K562 (cell line): ENCODE data around the gene PRPF38A. TPM values are rescaled to one million over a fixed set of nuclear protein-coding genes. Genes with fewer than 3 reads are reported as not detected.

Experiments used
- HIVEP1 ChIP-seq: fragments of 250-450 bp; sonication (Bioruptor Pico); IDR thresholded peaks from 2 replicates; pipeline ENCODE4 v1.4.0; 2020; ENCODE audit warnings: mild to moderate bottlenecking
- NFYB ChIP-seq: IDR thresholded peaks from 2 replicates; pipeline ENCODE4 v1.6.1; 2011; ENCODE audit warnings: mild to moderate bottlenecking, moderate library complexity; ENCODE audit not compliant: insufficient read length; ENCODE audit errors: extremely low read depth
- POLR2AphosphoS5 ChIP-seq: IDR thresholded peaks from 2 replicates; pipeline ENCODE4 v1.6.1; 2011; ENCODE audit warnings: mild to moderate bottlenecking, low read depth, low read length, moderate library complexity; ENCODE audit not compliant: control insufficient read depth, insufficient read depth
- SETDB1 ChIP-seq: IDR thresholded peaks from one replicate; pipeline ENCODE4 v1.6.1; 2012; ENCODE audit warnings: low read length, control low read depth, inconsistent platforms
- SLC30A9 ChIP-seq: fragments of 250-450 bp; sonication (Bioruptor Pico); IDR thresholded peaks from 2 replicates; pipeline ENCODE4 v1.8.0; 2022; ENCODE audit warnings: mild to moderate bottlenecking, moderate library complexity
- WHSC1 ChIP-seq: IDR thresholded peaks from one replicate; pipeline ENCODE4 v1.6.1; 2012; ENCODE audit warnings: low read length, control low read depth, inconsistent platforms
- ZBTB17 ChIP-seq: fragments of 450-650 bp; formaldehyde crosslinking; IDR thresholded peaks from 2 replicates; pipeline ENCODE4 v1.4.0; 2020; ENCODE audit warnings: mild to moderate bottlenecking
- ZNF12 ChIP-seq: sonication (generic); formaldehyde crosslinking; IDR thresholded peaks from 2 replicates; pipeline ENCODE4 v1.4.0; 2020; ENCODE audit warnings: mild to moderate bottlenecking, missing genetic modification reagents
- ZNF133 ChIP-seq: fragments of 250-450 bp; sonication (Bioruptor Pico); IDR thresholded peaks from 2 replicates; pipeline ENCODE4 v1.4.0; 2020; ENCODE audit warnings: mild to moderate bottlenecking
- ZNF239 ChIP-seq: fragments of 250-450 bp; sonication (Bioruptor Pico); IDR thresholded peaks from 2 replicates; pipeline ENCODE4 v1.4.0; 2020; ENCODE audit warnings: mild to moderate bottlenecking
- ZNF324 ChIP-seq: fragments of 250-450 bp; sonication (Bioruptor Pico); IDR thresholded peaks from 2 replicates; pipeline ENCODE4 v1.4.0; 2020; ENCODE audit warnings: mild to moderate bottlenecking
- ZNF76 ChIP-seq: fragments of 250-450 bp; sonication (Bioruptor Pico); IDR thresholded peaks from 2 replicates; pipeline ENCODE4 v1.4.0; 2020; ENCODE audit warnings: mild to moderate bottlenecking, moderate library complexity, borderline replicate concordance
- ZNF764 ChIP-seq: fragments of 250-450 bp; sonication (Bioruptor Pico); IDR thresholded peaks from 2 replicates; pipeline ENCODE4 v1.4.0; 2020; ENCODE audit warnings: low read depth, mild to moderate bottlenecking, moderate library complexity
- polyA plus RNA-seq, 8 experiments: library from polyadenylated mRNA; depleted of rRNA in 4 of 8; stranded (reverse) in 5 of 8; unstranded in 3 of 8; fragments of >200 nt; fragmentation: Nextera tagmentation in 2 of 8; fragmentation: Illumina TruSeq in 1 of 8; extraction: Ambion mirVana in 2 of 8; extraction: Trizol in 1 of 8; gene quantifications; 2 replicates each; pipeline versions ENCODE4 v1.2.1 to v1.2.3, GENCODE V29; 2011 to 2014; ENCODE audit warnings: inconsistent platforms in 1 of 8, missing spikeins in 1 of 8
- total RNA-seq, 7 experiments: library from RNA; depleted of rRNA in 6 of 7; stranded (reverse); fragments of >200 nt in 6 of 7; fragmentation: Illumina TruSeq in 2 of 7; extraction: Trizol in 2 of 7; gene quantifications; 2 replicates each; pipeline versions ENCODE4 v1.2.1 to v1.2.3, GENCODE V29; 2011 to 2021; ENCODE audit warnings: low replicate concordance in 1 of 7
- TF ChIP-seq, protein P1 (sequence below): fragments of 250-450 bp; sonication (Bioruptor Pico); IDR thresholded peaks from 2 replicates; pipeline ENCODE4 v1.5.1; 2021; ENCODE audit warnings: mild to moderate bottlenecking
- TF ChIP-seq, protein P2 (sequence below): sonication (generic); formaldehyde crosslinking; IDR thresholded peaks from 2 replicates; pipeline ENCODE4 v1.8.0; 2022; ENCODE audit warnings: missing genetic modification reagents, mild to moderate bottlenecking, borderline replicate concordance
- TF ChIP-seq, protein P3 (sequence below), 2 experiments: IDR thresholded peaks; 2 replicates each; pipeline ENCODE4 v1.6.1; 2012; ENCODE audit warnings: improper control_type of control experiment in 2 of 2, low read depth in 2 of 2, low read length in 2 of 2, borderline replicate concordance in 1 of 2
- TF ChIP-seq, protein P4 (sequence below): fragments of 450-650 bp; formaldehyde crosslinking; IDR thresholded peaks from 2 replicates; pipeline ENCODE4 v1.4.0; 2020; ENCODE audit warnings: mild to moderate bottlenecking, moderate library complexity
- TF ChIP-seq, protein P5 (sequence below): fragments of 250-450 bp; sonication (Bioruptor Pico); IDR thresholded peaks from 2 replicates; pipeline ENCODE4 v1.4.0; 2020; ENCODE audit warnings: mild to moderate bottlenecking, moderate library complexity

Gene PRPF38A
- total and polyA plus RNA-seq, 9 of the 15 experiments (the other 6 are each of a cell fraction or from before 2014, with no cell fraction given): 53.6 to 198 (median 89.2) TPM

DNA sequence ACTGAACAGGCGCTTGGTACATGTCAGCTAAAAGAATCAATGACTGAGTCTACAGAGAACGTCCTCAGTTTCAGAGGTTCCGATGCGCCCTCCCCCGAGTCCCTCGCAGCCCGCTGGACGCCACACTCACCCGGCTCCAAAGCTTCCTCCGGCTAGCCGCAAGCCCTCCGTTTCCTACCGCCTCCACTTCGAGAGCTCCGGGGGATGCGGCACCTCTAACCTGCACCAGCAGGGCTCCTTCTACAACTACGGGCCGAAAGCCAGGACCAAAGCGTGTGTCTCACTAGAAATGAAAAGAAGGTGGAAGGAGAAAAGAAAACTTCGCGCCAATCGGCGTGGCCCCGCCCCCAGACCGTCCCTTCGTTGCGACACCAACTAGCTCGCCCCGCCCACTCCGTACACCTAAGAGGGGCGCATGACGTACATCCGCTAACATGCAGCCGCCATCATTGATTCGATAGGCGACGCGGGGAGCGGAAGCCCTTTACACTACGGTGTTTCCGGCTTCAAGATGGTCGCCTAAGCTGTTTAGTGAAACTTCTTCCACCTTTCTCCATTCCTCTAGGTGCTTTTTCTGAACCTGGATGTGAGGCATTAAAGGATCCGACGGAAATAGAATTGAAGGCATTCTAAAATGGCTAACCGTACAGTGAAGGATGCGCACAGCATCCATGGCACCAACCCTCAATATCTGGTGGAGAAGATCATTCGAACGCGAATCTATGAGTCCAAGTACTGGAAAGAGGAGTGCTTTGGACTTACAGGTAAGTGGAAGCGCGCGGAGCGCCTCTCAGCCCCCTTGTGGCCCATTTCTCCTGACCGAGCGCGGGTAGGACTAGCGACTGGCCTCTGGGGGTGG lies at the start of gene PRPF38A, which contains the start of gene ORC1 (continued):
- no peak for TF ChIP-seq HIVEP1 (CRISPR knock-in tag)
- TF ChIP-seq ZNF76 (CRISPR knock-in tag): no peak
- TF ChIP-seq, protein P1, sequence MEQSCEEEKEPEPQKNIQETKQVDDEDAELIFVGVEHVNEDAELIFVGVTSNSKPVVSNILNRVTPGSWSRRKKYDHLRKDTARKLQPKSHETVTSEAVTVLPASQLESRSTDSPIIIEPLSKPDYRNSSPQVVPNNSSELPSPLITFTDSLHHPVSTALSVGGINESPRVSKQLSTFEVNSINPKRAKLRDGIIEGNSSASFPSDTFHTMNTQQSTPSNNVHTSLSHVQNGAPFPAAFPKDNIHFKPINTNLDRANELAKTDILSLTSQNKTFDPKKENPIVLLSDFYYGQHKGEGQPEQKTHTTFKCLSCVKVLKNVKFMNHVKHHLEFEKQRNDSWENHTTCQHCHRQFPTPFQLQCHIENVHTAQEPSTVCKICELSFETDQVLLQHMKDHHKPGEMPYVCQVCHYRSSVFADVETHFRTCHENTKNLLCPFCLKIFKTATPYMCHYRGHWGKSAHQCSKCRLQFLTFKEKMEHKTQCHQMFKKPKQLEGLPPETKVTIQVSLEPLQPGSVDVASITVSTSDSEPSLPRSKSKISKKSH (CRISPR knock-in tag): no peak
- no peak for TF ChIP-seq WHSC1
- TF ChIP-seq SETDB1: no peak
- no peak for TF ChIP-seq SLC30A9
- TF ChIP-seq, protein P2, sequence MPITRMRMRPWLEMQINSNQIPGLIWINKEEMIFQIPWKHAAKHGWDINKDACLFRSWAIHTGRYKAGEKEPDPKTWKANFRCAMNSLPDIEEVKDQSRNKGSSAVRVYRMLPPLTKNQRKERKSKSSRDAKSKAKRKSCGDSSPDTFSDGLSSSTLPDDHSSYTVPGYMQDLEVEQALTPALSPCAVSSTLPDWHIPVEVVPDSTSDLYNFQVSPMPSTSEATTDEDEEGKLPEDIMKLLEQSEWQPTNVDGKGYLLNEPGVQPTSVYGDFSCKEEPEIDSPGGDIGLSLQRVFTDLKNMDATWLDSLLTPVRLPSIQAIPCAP (CRISPR knock-in tag): no peak
- no peak for TF ChIP-seq ZNF133 (CRISPR knock-in tag)
- no peak for TF ChIP-seq NFYB
- TF ChIP-seq ZNF324: no peak
- TF ChIP-seq ZNF12: no peak
- TF ChIP-seq POLR2AphosphoS5: peak; percentile 92
- TF ChIP-seq ZBTB17 (CRISPR knock-in tag): peak; percentile 78; the same call in 1 of the 2 replicates
- TF ChIP-seq, protein P3, sequence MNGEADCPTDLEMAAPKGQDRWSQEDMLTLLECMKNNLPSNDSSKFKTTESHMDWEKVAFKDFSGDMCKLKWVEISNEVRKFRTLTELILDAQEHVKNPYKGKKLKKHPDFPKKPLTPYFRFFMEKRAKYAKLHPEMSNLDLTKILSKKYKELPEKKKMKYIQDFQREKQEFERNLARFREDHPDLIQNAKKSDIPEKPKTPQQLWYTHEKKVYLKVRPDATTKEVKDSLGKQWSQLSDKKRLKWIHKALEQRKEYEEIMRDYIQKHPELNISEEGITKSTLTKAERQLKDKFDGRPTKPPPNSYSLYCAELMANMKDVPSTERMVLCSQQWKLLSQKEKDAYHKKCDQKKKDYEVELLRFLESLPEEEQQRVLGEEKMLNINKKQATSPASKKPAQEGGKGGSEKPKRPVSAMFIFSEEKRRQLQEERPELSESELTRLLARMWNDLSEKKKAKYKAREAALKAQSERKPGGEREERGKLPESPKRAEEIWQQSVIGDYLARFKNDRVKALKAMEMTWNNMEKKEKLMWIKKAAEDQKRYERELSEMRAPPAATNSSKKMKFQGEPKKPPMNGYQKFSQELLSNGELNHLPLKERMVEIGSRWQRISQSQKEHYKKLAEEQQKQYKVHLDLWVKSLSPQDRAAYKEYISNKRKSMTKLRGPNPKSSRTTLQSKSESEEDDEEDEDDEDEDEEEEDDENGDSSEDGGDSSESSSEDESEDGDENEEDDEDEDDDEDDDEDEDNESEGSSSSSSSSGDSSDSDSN (IDR thresholded peaks at IDR 0.05; ENCODE audit: borderline replicate concordance in 1 of 2, low read depth in 2 of 2, low read length in 2 of 2): 0 out of 4 replicates have a peak, but pooled peaks have one; percentile 27 to 57
- no peak for TF ChIP-seq ZNF764
- TF ChIP-seq, protein P4, sequence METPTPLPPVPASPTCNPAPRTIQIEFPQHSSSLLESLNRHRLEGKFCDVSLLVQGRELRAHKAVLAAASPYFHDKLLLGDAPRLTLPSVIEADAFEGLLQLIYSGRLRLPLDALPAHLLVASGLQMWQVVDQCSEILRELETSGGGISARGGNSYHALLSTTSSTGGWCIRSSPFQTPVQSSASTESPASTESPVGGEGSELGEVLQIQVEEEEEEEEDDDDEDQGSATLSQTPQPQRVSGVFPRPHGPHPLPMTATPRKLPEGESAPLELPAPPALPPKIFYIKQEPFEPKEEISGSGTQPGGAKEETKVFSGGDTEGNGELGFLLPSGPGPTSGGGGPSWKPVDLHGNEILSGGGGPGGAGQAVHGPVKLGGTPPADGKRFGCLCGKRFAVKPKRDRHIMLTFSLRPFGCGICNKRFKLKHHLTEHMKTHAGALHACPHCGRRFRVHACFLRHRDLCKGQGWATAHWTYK: peak; percentile 37; the same call in 1 of the 2 replicates
- TF ChIP-seq, protein P5, sequence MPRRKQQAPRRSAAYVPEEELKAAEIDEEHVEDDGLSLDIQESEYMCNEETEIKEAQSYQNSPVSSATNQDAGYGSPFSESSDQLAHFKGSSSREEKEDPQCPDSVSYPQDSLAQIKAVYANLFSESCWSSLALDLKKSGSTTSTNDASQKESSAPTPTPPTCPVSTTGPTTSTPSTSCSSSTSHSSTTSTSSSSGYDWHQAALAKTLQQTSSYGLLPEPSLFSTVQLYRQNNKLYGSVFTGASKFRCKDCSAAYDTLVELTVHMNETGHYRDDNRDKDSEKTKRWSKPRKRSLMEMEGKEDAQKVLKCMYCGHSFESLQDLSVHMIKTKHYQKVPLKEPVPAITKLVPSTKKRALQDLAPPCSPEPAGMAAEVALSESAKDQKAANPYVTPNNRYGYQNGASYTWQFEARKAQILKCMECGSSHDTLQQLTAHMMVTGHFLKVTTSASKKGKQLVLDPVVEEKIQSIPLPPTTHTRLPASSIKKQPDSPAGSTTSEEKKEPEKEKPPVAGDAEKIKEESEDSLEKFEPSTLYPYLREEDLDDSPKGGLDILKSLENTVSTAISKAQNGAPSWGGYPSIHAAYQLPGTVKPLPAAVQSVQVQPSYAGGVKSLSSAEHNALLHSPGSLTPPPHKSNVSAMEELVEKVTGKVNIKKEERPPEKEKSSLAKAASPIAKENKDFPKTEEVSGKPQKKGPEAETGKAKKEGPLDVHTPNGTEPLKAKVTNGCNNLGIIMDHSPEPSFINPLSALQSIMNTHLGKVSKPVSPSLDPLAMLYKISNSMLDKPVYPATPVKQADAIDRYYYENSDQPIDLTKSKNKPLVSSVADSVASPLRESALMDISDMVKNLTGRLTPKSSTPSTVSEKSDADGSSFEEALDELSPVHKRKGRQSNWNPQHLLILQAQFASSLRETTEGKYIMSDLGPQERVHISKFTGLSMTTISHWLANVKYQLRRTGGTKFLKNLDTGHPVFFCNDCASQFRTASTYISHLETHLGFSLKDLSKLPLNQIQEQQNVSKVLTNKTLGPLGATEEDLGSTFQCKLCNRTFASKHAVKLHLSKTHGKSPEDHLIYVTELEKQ: no peak
- TF ChIP-seq ZNF239 (CRISPR knock-in tag): no peak
